Neuron (in vitro differentiated cells): ENCODE measurements around the gene FLT4.

ENCODE experiments used
- H2AFZ ChIP-seq: one replicate; pipeline ENCODE4 v1.6.1; 2013; ENCODE audit warnings: low read depth, mild to moderate bottlenecking, inconsistent platforms, low read length, moderate library complexity
- H3K27me3 ChIP-seq: one replicate; pipeline ENCODE4 v1.6.1; 2013; ENCODE audit warnings: low read length; ENCODE audit not compliant: insufficient read depth
- H3K36me3 ChIP-seq: one replicate; pipeline ENCODE4 v1.6.1; 2013; ENCODE audit warnings: low read length; ENCODE audit not compliant: insufficient read depth
- H3K4me1 ChIP-seq: one replicate; pipeline ENCODE4 v1.6.1; 2013; ENCODE audit warnings: low read length; ENCODE audit not compliant: insufficient read depth
- H3K4me3 ChIP-seq: 2 replicates; pipeline ENCODE4 v1.5.1; 2013; ENCODE audit warnings: mild to moderate bottlenecking, low read length, moderate library complexity
- H3K9me3 ChIP-seq: one replicate; pipeline ENCODE4 v1.6.1; 2013; ENCODE audit warnings: low read length

FLT4 gene

DNA sequence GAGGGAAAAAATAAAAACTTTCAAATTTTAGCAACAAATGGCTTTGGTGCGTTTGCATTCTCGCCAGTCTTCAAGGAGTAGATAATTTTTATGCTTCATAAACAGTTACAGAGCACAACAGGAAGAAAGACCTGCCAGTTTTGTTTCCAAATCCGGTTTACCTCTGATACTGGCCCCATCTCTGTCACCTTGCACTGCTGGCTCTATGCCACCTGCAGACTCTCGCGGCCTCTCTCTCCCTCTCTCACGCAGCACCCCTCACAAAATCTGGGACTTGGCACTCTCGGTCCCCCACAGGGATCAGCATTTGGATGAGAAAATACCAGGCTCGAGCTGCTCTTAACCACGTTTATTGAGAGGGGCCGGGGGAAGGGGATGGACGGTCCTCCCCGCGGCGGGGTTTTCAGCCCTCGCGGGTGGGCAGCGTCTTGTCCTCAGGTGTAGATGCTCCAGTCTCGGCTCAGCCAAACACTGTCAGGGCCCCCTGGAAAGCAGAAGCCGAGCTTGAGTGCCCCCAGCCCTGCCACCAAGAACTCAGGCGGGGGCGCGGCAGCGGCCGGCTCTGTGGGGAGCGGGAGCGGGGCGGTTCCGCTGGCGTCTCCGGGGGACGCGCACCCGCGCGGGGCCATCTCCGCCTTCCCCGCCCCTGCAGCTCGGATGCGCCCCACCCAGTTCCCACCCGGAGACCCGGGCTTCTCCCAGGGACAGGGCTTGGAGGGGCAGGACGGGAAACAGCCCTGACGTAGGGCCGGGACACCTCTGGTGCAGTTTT is 59.4 kb downstream of the FLT4 start:
- Histone ChIP-seq H3K36me3 (no peaks in the 10 kb centered on the region), H3K9me3 (peaks cover 3% of the 10 kb centered on the region), H3K27me3 (peaks cover 18% of the 10 kb centered on the region), H3K4me3 (no peak overlapping the region), H2AFZ (no peak overlapping the region), H3K4me1 (no peaks in the 10 kb centered on the region)

DNA sequence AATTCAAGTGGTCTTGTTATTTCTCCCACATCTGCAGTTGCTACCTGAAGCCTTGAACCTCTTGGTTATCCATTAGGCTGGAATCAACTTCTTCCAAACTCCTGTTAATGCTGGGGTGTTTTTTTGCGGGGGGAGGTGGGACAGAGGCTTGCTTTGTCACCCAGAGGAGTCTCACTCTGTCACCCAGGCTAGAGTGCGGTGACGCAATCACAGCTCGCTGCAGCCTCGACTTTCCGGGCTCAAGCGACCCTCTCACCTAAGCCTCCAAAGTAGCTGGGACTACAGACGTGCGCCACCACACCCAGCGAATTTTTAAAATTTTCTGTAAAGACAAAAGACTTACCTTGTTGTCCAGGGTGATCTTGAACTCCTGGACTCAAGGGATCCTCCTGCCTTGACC is 62.5 kb downstream of the FLT4 start:
- Histone ChIP-seq H3K4me1 (no peaks in the 10 kb centered on the region), H3K4me3 (no peak overlapping the region), H3K9me3 (peaks cover 6% of the 10 kb centered on the region), H3K36me3 (no peaks in the 10 kb centered on the region), H3K27me3 (peaks cover 13% of the 10 kb centered on the region), H2AFZ (no peak overlapping the region)

DNA sequence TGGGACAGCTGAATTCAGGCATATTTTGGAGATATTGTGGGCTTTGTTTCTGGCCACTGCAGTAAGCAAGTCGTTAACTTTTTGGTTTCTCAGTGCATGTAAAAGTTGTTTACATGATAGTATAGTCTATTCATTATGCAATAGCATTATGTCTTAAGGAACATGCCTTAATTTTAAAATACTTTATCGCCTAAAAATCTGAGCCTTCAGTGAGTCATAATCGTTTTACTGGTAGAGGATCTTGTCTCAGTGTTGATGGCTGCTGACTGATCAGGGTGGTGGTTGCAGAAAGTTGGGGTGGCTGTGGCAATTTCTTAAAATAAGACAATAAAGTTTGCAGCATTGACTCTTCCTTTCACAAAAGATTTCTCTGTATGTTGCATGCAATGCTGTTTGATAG is 63.2 kb downstream of the FLT4 start:
- Histone ChIP-seq H3K4me3 (no peak overlapping the region), H3K4me1 (no peaks in the 10 kb centered on the region), H3K9me3 (peaks cover 6% of the 10 kb centered on the region), H2AFZ (no peak overlapping the region), H3K27me3 (peaks cover 8% of the 10 kb centered on the region), H3K36me3 (no peaks in the 10 kb centered on the region)

DNA sequence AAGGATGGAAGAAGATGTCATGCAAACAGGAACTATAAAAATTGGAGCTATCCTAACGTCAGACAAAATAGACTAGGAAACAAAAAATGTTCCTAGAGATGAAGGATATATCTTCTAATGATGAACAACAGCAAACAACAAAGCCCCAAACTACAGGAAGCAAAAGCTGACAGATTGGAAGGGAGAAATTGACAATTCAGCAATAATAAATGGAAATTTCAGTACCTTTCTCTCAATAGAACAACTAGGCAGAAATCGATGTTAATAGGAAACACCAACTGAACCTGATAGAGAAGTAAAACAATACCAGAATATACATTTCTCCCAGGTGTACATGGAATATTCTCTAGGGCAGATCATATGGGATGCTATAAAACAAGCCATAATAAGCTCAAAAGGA is 65.7 kb downstream of the FLT4 start:
- Histone ChIP-seq H3K36me3 (no peaks in the 10 kb centered on the region), H3K4me3 (no peak overlapping the region), H3K9me3 (peaks cover 6% of the 10 kb centered on the region), H3K4me1 (no peaks in the 10 kb centered on the region), H3K27me3 (peaks cover under 1% of the 10 kb centered on the region), H2AFZ (no peak overlapping the region)

DNA sequence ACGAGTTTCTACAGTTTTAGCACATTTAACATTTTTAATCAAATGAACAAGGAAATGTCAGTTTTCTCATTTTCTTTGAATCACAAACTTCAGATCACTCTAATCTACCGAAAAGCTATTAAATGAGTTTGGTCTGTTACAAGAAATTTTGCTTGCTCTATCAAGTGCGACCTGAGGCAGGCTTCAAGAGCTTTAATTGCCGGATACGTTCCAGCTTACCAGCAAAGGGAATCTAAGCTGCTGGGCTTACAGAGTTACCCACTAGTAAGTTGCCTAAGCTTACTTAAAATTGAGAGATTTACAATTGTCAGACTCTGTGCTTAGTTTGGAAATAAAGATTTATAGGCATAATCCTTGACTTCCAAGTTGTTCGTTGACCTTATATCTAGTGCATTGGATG is 68.7 kb downstream of the FLT4 start:
- no peaks in the 10 kb centered on the region for H3K4me1 ChIP-seq
- no peak overlapping the region for H2AFZ ChIP-seq
- no peaks in the 10 kb centered on the region for H3K27me3 ChIP-seq
- no peak overlapping the region for H3K4me3 ChIP-seq
- peaks cover 30% of the 10 kb centered on the region for H3K36me3 ChIP-seq
- H3K9me3 ChIP-seq = peaks cover 4% of the 10 kb centered on the region

DNA sequence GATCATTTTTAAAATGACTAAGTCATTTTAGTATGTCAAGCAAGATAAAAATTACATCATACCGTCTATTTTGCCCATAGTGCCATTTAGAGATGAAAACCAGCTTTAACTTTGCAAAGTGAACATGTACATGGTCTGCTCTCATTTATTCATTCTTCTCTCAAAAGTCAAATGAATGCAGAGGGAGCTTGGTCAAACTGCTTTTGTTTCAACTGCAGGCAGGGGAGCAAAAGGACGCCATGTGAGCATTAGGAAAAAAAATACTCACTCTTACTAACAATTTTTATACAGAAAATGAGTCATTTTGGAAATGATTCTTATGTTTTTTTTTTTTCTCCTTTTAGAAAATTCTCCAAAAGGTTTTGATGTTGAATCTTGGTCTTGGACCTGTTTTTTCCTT is 73.8 kb downstream of the FLT4 start:
- H3K9me3 ChIP-seq = no peaks in the 10 kb centered on the region
- no peak overlapping the region for H3K4me3 ChIP-seq
- no peaks in the 10 kb centered on the region for H3K4me1 ChIP-seq
- no peaks in the 10 kb centered on the region for H3K27me3 ChIP-seq
- H3K36me3 ChIP-seq = peaks cover 77% of the 10 kb centered on the region
- H2AFZ ChIP-seq = no peak overlapping the region

DNA sequence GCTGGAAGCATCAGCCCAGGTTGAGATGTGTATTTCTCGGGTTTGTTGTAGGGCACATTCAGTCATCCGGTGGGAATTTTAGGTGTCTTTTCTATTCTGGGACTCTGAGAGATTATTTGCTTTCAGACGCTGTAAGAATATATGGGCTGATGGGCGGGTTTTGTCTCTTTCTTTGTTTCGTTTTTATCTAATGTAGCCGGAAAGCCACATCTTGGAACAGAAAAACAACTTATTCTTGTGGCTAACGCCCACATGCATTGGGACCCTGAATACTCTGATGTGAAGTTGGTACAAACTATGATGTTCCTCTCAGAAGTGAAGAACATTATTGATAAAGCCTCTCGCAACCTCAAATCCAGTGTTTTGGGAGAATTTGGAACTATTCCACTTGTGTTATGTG is 80.5 kb downstream of the FLT4 start:
- H2AFZ ChIP-seq = no peak overlapping the region
- H3K27me3 ChIP-seq = no peaks in the 10 kb centered on the region
- no peaks in the 10 kb centered on the region for H3K4me1 ChIP-seq
- H3K4me3 ChIP-seq = no peak overlapping the region
- peaks cover 91% of the 10 kb centered on the region for H3K36me3 ChIP-seq
- H3K9me3 ChIP-seq = no peaks in the 10 kb centered on the region

DNA sequence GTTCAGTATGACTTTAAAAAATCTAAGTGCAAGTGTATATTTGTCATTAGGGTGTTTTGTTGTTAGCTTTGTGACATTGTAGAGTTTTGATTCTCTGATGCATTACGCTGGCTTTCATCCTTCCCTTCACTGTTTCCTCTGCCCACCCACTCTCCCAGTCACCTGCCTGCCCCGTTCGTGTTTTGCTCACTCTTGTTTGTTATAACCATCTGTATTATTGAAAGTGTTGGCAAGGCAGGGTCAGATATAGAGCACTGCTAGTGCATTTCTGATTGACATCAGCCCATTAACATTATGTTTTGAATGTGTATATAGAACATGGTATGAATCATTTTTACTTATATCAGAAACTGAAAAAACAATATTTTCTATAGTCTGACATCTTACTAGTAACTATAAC is 85.4 kb downstream of the FLT4 start:
- Histone ChIP-seq H3K27me3 (no peaks in the 10 kb centered on the region), H3K36me3 (peaks cover 78% of the 10 kb centered on the region), H3K9me3 (peaks cover 2% of the 10 kb centered on the region), H2AFZ (no peak overlapping the region), H3K4me1 (no peaks in the 10 kb centered on the region), H3K4me3 (no peak overlapping the region)

DNA sequence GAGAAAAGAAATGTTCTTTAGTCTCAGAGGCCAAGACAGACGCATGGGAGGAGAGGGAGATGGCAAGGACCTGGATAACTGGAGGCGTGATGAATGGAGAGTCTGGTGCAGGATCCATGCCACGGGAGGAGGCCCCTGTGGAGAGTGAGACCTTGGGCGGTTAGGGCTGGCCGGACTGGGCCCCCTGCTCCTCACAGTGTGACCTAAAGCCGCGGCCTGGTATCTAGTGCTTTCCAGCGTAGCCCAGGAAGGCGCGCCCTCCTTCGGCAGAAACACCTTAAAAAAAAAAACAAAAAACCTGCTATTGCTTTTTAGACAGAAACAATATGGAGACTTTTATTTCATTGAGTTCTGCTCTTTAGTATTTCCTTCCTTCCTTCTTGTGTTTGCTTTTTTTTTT is 91.2 kb downstream of the FLT4 start:
- no peak overlapping the region for H3K4me3 ChIP-seq
- H2AFZ ChIP-seq = no peak overlapping the region
- H3K4me1 ChIP-seq = no peaks in the 10 kb centered on the region
- peaks cover 4% of the 10 kb centered on the region for H3K9me3 ChIP-seq
- peaks cover 74% of the 10 kb centered on the region for H3K36me3 ChIP-seq
- no peaks in the 10 kb centered on the region for H3K27me3 ChIP-seq

DNA sequence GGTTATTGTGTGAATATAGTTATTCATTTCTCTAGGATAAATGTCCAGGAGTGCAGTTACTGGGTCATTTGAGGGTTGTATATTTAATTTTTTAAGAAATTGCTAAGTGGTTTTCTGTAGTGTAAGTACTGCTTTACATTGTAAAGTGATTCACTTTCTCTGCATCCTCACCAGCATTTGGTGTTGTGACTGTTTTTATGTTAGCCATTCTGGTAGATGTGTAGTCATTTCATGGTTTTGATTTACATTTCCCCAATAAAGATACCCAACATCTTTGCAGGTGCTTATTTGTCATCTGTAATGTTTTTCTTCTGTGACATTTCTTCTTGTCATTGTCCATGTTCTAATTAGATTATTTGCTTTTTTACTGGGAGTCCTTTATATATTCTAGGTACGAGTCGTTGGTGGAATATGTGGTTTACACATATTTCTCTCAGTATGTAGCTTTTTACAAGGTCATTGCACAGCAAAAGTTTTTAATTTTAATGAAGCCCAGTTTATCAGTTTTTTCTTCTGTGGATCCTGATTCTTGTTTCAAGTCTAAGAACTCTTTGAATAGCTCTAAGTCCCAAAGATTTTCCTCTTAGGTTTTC is 92.1 kb downstream of the FLT4 start:
- H3K4me1 ChIP-seq = no peaks in the 10 kb centered on the region
- no peaks in the 10 kb centered on the region for H3K27me3 ChIP-seq
- H3K36me3 ChIP-seq = peaks cover 76% of the 10 kb centered on the region
- H3K9me3 ChIP-seq = peaks cover 2% of the 10 kb centered on the region
- H2AFZ ChIP-seq = no peak overlapping the region
- H3K4me3 ChIP-seq = no peak overlapping the region

DNA sequence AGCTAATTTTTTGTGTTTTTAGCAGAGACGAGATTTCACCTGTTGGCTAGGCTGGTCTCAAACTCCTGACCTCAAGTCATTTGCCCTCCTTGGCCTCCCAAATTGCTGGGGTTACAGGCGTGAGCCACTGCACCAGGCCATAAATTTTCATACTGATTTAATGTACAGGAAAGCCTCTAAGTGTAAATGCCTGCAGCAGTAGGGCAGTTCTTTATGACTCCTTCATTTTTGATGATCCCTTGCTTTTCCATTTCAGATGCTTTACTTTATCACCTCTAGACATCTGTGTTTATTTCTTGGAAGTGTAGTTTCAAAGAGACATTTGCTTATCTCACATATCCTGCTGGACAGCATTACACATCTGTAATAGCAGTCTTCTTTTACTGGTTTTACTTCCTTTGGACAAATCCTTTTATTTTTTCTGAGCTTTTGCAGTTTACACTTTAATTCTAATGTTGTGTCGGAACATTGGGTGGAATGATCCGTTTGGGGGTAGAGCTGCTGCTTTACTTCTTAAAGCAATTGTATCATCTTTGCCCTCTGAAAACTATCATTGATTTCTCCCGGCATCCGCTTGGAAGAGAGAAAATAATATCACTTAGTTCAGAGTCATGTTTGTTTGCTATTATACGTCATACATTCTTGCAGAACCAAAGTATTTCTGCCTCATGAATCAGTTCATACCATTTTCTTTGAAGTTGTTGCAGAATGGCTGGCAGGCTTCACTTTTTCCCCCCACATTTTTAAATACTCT is 94.1 kb downstream of the FLT4 start:
- peaks cover 75% of the 10 kb centered on the region for H3K36me3 ChIP-seq
- peaks cover 2% of the 10 kb centered on the region for H3K9me3 ChIP-seq
- no peak overlapping the region for H2AFZ ChIP-seq
- H3K27me3 ChIP-seq = no peaks in the 10 kb centered on the region
- H3K4me1 ChIP-seq = no peaks in the 10 kb centered on the region
- H3K4me3 ChIP-seq = no peak overlapping the region

DNA sequence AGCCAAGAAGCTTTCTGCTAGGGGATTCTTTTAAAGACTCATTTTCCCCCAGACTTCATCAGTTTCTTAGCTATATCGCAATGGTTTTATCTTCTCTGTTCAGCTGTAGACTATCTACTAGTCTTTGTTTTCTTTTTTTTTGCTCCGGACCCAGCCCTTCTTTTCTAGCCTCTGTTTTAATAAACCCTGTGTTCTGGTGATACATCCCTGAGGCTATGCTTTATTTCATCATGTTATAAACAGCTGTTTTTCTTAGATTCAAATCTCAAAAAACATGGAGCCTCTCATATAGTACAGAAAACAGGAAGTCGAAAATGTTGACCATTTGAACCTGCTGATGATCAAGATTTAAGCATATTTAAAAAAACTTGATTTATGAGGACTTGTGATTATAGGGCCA is 95.9 kb downstream of the FLT4 start:
- Histone ChIP-seq H3K4me3 (no peak overlapping the region), H2AFZ (no peak overlapping the region), H3K9me3 (peaks cover 2% of the 10 kb centered on the region), H3K36me3 (peaks cover 68% of the 10 kb centered on the region), H3K27me3 (no peaks in the 10 kb centered on the region), H3K4me1 (no peaks in the 10 kb centered on the region)
